Thyroid gland (tissue), 4 donors: ENCODE measurements around the gene LGALS8.
"Not testable (repeated sequence)": the region's sequence is repeated elsewhere in the genome, so short reads cannot be mapped to it uniquely, and the experiment has no call there.

ENCODE experiments used
- POLR2A ChIP-seq, 2 donors: fragments of 450-650 bp; IDR thresholded peaks; one replicate each; pipeline ENCODE4 v1.6.1; 2017; ENCODE audit warnings: antibody characterized with exemption in 2 of 2, mild to moderate bottlenecking in 2 of 2, moderate library complexity in 1 of 2
- TF ChIP-seq, protein P1 (sequence below), 6 experiments: fragments of 200-600 bp in 3 of 6; fragments of 450-650 bp in 3 of 6; sonication (generic) in 3 of 6; IDR thresholded peaks; one replicate each; pipeline ENCODE4 v1.5.1; 2016 to 2019; ENCODE audit warnings: antibody characterized with exemption in 6 of 6, mild to moderate bottlenecking in 2 of 6, inconsistent platforms in 1 of 6, moderate library complexity in 1 of 6

DNA sequence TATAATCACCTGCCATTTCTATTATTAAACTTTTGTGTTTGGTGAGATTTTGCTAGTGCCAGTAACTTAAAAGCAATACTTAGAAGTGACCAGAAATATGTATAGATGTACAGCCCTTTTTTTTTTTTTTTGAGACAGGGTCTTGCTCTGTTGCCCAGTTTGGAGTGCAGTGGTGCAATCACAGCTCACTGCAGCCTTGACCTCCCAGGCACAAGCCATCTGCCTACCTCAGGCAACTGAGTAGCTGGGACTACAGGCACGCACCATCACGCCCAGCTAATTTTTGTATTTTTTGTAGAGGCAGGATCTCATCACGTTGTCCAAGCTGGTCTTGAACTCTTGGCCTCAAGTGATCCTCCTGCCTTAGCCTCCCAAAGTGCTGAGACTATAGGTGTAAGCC lies 56.6 kb downstream of the LGALS8 start:
- TF ChIP-seq, protein P1, sequence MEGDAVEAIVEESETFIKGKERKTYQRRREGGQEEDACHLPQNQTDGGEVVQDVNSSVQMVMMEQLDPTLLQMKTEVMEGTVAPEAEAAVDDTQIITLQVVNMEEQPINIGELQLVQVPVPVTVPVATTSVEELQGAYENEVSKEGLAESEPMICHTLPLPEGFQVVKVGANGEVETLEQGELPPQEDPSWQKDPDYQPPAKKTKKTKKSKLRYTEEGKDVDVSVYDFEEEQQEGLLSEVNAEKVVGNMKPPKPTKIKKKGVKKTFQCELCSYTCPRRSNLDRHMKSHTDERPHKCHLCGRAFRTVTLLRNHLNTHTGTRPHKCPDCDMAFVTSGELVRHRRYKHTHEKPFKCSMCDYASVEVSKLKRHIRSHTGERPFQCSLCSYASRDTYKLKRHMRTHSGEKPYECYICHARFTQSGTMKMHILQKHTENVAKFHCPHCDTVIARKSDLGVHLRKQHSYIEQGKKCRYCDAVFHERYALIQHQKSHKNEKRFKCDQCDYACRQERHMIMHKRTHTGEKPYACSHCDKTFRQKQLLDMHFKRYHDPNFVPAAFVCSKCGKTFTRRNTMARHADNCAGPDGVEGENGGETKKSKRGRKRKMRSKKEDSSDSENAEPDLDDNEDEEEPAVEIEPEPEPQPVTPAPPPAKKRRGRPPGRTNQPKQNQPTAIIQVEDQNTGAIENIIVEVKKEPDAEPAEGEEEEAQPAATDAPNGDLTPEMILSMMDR (IDR thresholded peaks at IDR 0.05): not testable (repeated sequence)
- TF ChIP-seq POLR2A (IDR thresholded peaks at IDR 0.05): not testable (repeated sequence)
